Gastrocnemius medialis (tissue), 4 donors: ENCODE data around the gene ARAF. TPM values are rescaled to one million over a fixed set of nuclear protein-coding genes. Genes with fewer than 3 reads are reported as not detected.

ENCODE experiments used
- ATAC-seq, 2 donors: fragments of 150-250 bp; one replicate each; pipeline ENCODE4 v1.9.1; 2016
- DNase-seq, 2 donors: peaks; one replicate each; pipeline ENCODE4 v3.0.0-alpha.2; 2019
- H3K27ac ChIP-seq, 4 donors: fragments of 200-600 bp; sonication (generic); 1 replicate in 1 of 4; 2 replicates in 3 of 4; pipeline ENCODE4 v1.5.1; 2016 to 2018; ENCODE audit warnings: mild to moderate bottlenecking in 2 of 4, moderate library complexity in 1 of 4
- H3K27me3 ChIP-seq, 3 donors: fragments of 200-600 bp; sonication (generic) in 2 of 3; 1 replicate in 1 of 3; 2 replicates in 2 of 3; pipeline versions ENCODE4 v1.5.1 to v1.6.0; 2016 to 2019; ENCODE audit warnings: mild to moderate bottlenecking in 1 of 3, moderate library complexity in 1 of 3
- H3K36me3 ChIP-seq, 2 donors: fragments of 200-600 bp; sonication (generic) in 1 of 2; one replicate each; pipeline ENCODE4 v1.5.1; 2017 to 2018
- H3K4me1 ChIP-seq, 2 donors: fragments of 200-600 bp; sonication (generic) in 1 of 2; one replicate each; pipeline ENCODE4 v1.5.1; 2016 to 2017; ENCODE audit warnings: mild to moderate bottlenecking in 2 of 2
- H3K4me3 ChIP-seq, 4 donors: fragments of 200-600 bp; sonication (generic) in 3 of 4; 1 replicate in 1 of 4; 2 replicates in 3 of 4; pipeline ENCODE4 v1.5.1; 2016 to 2019; ENCODE audit warnings: mild to moderate bottlenecking in 2 of 4
- H3K9me3 ChIP-seq, 3 donors: fragments of 200-600 bp; sonication (generic) in 2 of 3; 1 replicate in 1 of 3; 2 replicates in 2 of 3; pipeline ENCODE4 v1.5.1; 2016 to 2019
- CTCF ChIP-seq, 5 experiments: fragments of 450-650 bp in 3 of 5; fragments of 200-600 bp in 2 of 5; sonication (generic) in 2 of 5; IDR thresholded peaks in 4 of 5; conservative IDR thresholded peaks in 1 of 5; 1 replicate in 4 of 5; 2 replicates in 1 of 5; pipeline ENCODE4 v1.5.1; 2016 to 2019; ENCODE audit warnings: antibody characterized with exemption in 5 of 5, mild to moderate bottlenecking in 3 of 5, moderate library complexity in 3 of 5
- POLR2A ChIP-seq, 2 donors: fragments of 450-650 bp; IDR thresholded peaks; one replicate each; pipeline ENCODE4 v1.6.1; 2017; ENCODE audit warnings: antibody characterized with exemption in 2 of 2, mild to moderate bottlenecking in 2 of 2, moderate library complexity in 2 of 2
- in situ Hi-C, 4 donors: fragments of 200-750 bp; cut with MboI; loops; one replicate each; pipeline versions ENCODE4 v1.15.0 to v1.8.0; 2017; ENCODE audit warnings: low sequenced_read_pairs in 4 of 4
- intact Hi-C: fragments of 100-400 bp; cut with DNase I; formaldehyde crosslinking; loops from one replicate; pipeline ENCODE4 v1.15.1; 2023; ENCODE audit warnings: low total_unique reads
- total RNA-seq, 4 donors: library from RNA; depleted of rRNA; stranded (reverse); fragments of >200 nt; gene quantifications; one replicate each; pipeline versions ENCODE4 v1.1.0 to v1.2.3, GENCODE V29; 2016

Gene ARAF
- total RNA-seq, 4 donors from 2014 or later: 44.8 to 93.3 (median 66.7) TPM

GRCh38 chrX:47611926-47612325 is 50.9 kb downstream of the ARAF start:
- intact Hi-C loops: no loop called here
- ATAC-seq (no peak), DNase-seq (no peak)
- no peak for TF ChIP-seq POLR2A (IDR thresholded peaks at IDR 0.05)
- H3K9me3 ChIP-seq: no peaks in the 10 kb centered on the region
- in situ Hi-C loops: no loop called here
- no peak overlapping the region for H3K27ac ChIP-seq
- H3K4me3 ChIP-seq: no peak overlapping the region
- no peaks in the 10 kb centered on the region for H3K36me3 ChIP-seq
- H3K4me1 ChIP-seq: no peaks in the 10 kb centered on the region
- H3K27me3 ChIP-seq: no peaks in the 10 kb centered on the region

- TF ChIP-seq POLR2A (IDR thresholded peaks at IDR 0.05): no peak
- no peaks in the 10 kb centered on the region for H3K9me3 ChIP-seq
- no peaks in the 10 kb centered on the region for H3K27me3 ChIP-seq
- no peaks in the 10 kb centered on the region for H3K4me1 ChIP-seq
- ATAC-seq (no peak), DNase-seq (no peak)
- in situ Hi-C loops (no loop called here), intact Hi-C loops (no loop called here)
- H3K36me3 ChIP-seq: no peaks in the 10 kb centered on the region
- no peak overlapping the region for H3K4me3 ChIP-seq
- no peak overlapping the region for H3K27ac ChIP-seq
Measured at GRCh38 chrX:47612418-47612817, 51.4 kb downstream of the ARAF start.

- Histone ChIP-seq H3K36me3 (no peaks in the 10 kb centered on the region), H3K27ac (no peak overlapping the region), H3K9me3 (no peaks in the 10 kb centered on the region), H3K4me3 (no peak overlapping the region), H3K27me3 (no peaks in the 10 kb centered on the region), H3K4me1 (no peaks in the 10 kb centered on the region)
- intact Hi-C loops: no loop called here
- no peak for ATAC-seq
- in situ Hi-C loops: no loop called here
- no peak for TF ChIP-seq POLR2A (IDR thresholded peaks at IDR 0.05)
- TF ChIP-seq CTCF (IDR thresholded peaks at IDR 0.05 in 4 of 5, conservative IDR thresholded peaks at IDR 0.05 in 1 of 5): no peak
- no peak for DNase-seq
Measured at GRCh38 chrX:47613082-47613481, 52.1 kb downstream of the ARAF start.

- DNase-seq: no peak
- no peak for TF ChIP-seq POLR2A (IDR thresholded peaks at IDR 0.05)
- Histone ChIP-seq H3K27me3 (no peaks in the 10 kb centered on the region), H3K27ac (no peak overlapping the region), H3K4me3 (no peak overlapping the region), H3K36me3 (no peaks in the 10 kb centered on the region), H3K9me3 (no peaks in the 10 kb centered on the region), H3K4me1 (no peaks in the 10 kb centered on the region)
- in situ Hi-C loops (no loop called here), intact Hi-C loops (no loop called here)
- ATAC-seq: no peak
Measured at GRCh38 chrX:47614618-47615017, 53.6 kb downstream of the ARAF start.

GRCh38 chrX:47618923-47619485 is 58.0 kb downstream of the ARAF start:
- no peaks in the 10 kb centered on the region for H3K4me1 ChIP-seq
- H3K4me3 ChIP-seq: no peak overlapping the region
- TF ChIP-seq CTCF (IDR thresholded peaks at IDR 0.05 in 4 of 5, conservative IDR thresholded peaks at IDR 0.05 in 1 of 5) (no peak), POLR2A (IDR thresholded peaks at IDR 0.05) (no peak)
- ATAC-seq (no peak), DNase-seq (no peak)
- intact Hi-C loops: no loop called here
- no peaks in the 10 kb centered on the region for H3K9me3 ChIP-seq
- H3K27me3 ChIP-seq: peaks cover 0 to 11% (median 8%) of the 10 kb centered on the region in 3 donors
- H3K27ac ChIP-seq: no peak overlapping the region
- no peaks in the 10 kb centered on the region for H3K36me3 ChIP-seq
- in situ Hi-C loops: no loop called here

- DNase-seq: peak; percentile 32 to 52
- no peaks in the 10 kb centered on the region for H3K9me3 ChIP-seq
- in situ Hi-C loops: no loop called here
- H3K27ac ChIP-seq: no peak within 1 kb of the TSS
- no peaks in the 10 kb centered on the region for H3K4me1 ChIP-seq
- H3K4me3 ChIP-seq: peak within 1 kb of the TSS in 3 of 4 donors; percentile 24 to 33 (median 28)
- TF ChIP-seq CTCF (IDR thresholded peaks at IDR 0.05 in 4 of 5, conservative IDR thresholded peaks at IDR 0.05 in 1 of 5) (peak in 4 of 5 experiments; percentile 15 to 29 (median 25)), POLR2A (IDR thresholded peaks at IDR 0.05) (no peak)
- H3K27me3 ChIP-seq: peaks cover 0 to 11% (median 10%) of the 10 kb centered on the region in 3 donors
- intact Hi-C loops: no loop called here
- H3K36me3 ChIP-seq: no peaks in the 10 kb centered on the region
- peak; percentile 39 to 55 for ATAC-seq
Measured at GRCh38 chrX:47619486-47620302, 58.7 kb downstream of the ARAF start, which contains the start of gene SYN1. SYN1 (minus strand) TSS chrX:47619857; CDS start chrX:47619728, 129 bp downstream.
